Measurements from ENCODE around the gene MSX1.

DNA sequence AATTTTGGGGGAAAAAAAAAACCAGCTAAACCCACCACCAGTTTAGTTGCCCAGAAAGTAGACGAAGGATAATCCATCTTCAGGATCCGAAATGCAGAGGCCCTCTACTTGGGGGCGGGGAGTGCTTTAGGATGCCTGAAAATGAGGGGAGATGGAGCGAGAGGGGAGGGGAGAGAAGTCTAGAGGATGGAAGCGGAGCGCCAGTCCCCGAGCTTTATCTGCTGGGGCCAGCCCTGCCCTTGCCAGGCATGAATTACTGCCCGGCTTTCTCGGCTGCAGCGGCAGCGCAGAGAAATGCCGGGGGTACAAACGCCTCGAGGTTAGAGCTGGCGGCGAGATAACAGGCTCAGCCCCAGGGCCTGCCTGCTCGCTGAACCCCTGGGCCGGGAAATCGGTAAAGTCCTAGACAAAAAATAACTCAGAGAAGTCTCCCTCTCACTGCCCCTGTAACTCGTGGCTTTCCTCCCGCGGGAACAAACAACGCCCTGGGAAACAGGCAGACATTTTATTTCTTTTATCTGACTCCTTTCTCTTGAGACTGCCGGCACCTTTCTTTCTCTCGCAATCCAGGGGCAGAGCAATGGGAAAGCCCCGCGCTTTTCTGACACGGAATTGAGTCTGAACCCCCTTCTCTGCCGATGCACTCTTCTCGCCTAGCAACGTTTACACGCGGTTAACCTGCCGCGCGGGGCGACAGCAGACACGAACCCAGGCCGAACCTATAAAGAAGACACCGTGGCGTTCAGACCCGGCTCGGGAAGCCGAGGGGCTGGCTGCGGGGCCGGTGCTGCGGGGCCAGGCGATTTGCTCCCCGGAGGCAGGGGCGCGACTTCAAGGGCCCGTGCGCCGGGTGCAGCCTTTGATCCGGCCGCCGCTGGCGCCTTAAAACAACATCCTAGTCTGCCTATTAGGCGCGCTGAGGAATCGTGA, 3.1 kb upstream of the MSX1 start:
- TF ChIP-seq EZH2 (optimal IDR thresholded peaks at IDR 0.05; ENCODE audit: low read depth, low read length) (no peak), EZH2phosphoT487 (IDR thresholded peaks at IDR 0.05; ENCODE audit: low read length) (no peak)
- TF ChIP-seq, protein P1, sequence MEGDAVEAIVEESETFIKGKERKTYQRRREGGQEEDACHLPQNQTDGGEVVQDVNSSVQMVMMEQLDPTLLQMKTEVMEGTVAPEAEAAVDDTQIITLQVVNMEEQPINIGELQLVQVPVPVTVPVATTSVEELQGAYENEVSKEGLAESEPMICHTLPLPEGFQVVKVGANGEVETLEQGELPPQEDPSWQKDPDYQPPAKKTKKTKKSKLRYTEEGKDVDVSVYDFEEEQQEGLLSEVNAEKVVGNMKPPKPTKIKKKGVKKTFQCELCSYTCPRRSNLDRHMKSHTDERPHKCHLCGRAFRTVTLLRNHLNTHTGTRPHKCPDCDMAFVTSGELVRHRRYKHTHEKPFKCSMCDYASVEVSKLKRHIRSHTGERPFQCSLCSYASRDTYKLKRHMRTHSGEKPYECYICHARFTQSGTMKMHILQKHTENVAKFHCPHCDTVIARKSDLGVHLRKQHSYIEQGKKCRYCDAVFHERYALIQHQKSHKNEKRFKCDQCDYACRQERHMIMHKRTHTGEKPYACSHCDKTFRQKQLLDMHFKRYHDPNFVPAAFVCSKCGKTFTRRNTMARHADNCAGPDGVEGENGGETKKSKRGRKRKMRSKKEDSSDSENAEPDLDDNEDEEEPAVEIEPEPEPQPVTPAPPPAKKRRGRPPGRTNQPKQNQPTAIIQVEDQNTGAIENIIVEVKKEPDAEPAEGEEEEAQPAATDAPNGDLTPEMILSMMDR (IDR thresholded peaks at IDR 0.05; ENCODE audit: low read length), result no peak
